ENCODE measurements around the gene DENND2C.

Gene DENND2C

DNA sequence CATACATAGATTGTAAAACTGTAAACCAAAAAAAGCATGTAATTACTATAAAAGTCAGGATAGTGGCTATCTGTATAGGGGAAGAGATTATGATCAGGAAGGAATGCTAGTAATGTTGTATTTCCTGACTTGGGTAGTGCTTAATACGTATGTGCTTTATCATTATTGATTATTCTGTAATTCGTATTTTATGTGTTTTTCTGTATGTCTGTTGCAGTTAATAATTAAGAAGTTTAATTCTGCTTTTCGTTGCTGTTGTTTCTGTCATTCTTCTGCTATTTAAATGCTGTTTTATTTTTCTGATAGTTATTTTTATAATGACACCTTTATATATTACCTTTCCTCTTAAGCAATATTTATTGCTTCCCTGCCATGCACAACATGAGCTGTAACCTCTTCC is 129.6 kb downstream of the DENND2C start:
- Histone ChIP-seq H3K4me3 (no peak overlapping the region), H3K36me3 (ENCODE audit: insufficient read depth, low read length) (no peaks in the 10 kb centered on the region), H3K9ac (ENCODE audit: insufficient read length) (no peak overlapping the region), H3K9me3 (ENCODE audit: low read depth, low read length) (no peaks in the 10 kb centered on the region), H3K27ac (no peak overlapping the region)
- DNase-seq (ENCODE audit: low read depth, low spot score) = peak; percentile 24
- TF ChIP-seq POLR2AphosphoS5 (IDR thresholded peaks at IDR 0.05; ENCODE audit: borderline replicate concordance, low read depth, low read length) (no peak), EZH2 (IDR thresholded peaks at IDR 0.05) (no peak), FOXP2 (optimal IDR thresholded peaks at IDR 0.05; ENCODE audit: control extremely low read depth, extremely low read length, insufficient read depth) (no peak)

DNA sequence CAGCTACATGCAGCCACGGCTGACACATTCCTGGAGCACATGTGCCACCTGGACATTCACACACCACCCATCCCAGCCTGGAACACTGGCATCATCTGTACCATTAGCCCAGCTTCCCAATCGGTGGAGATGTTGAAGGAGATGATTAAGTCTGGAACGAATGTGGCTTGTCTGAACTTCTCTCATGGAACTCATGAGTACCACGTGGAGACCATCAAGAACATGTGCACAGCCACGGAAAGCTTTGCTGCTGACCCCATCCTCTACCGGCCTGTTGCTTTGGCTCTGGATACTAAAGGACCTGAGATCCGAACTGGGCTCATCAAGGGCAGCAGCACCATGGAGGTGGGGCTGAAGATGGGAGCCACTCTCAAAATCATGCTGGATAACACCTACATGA is 133.8 kb downstream of the DENND2C start:
- no peak for TF ChIP-seq FOXP2 (optimal IDR thresholded peaks at IDR 0.05; ENCODE audit: control extremely low read depth, extremely low read length, insufficient read depth)
- no peak for TF ChIP-seq POLR2AphosphoS5 (IDR thresholded peaks at IDR 0.05; ENCODE audit: borderline replicate concordance, low read depth, low read length)
- TF ChIP-seq EZH2 (IDR thresholded peaks at IDR 0.05) = no peak
- Histone ChIP-seq H3K9ac (ENCODE audit: insufficient read length) (no peak overlapping the region), H3K4me3 (no peak overlapping the region), H3K27ac (no peak overlapping the region), H3K9me3 (ENCODE audit: low read depth, low read length) (no peaks in the 10 kb centered on the region), H3K36me3 (ENCODE audit: insufficient read depth, low read length) (no peaks in the 10 kb centered on the region)
- DNase-seq (ENCODE audit: low read depth, low spot score) = no peak

DNA sequence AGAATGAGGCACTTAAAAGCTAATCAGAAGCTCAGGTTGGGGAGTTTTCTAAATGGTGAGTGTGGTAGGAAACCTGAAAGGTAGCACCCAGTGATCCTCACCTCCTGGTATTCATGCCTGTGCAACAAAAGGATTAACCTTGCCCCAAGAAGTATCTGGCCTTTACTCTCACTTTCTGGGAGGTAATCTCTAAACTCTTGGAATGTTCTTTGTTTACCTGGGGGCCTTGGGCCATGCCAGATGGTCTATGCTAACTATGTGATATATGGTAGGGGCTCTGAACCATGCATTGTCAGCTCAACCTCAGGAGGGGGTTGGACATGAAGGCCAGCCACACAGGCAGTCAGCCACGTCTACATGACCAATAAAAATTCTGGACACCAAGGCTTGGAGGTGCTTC is 134.4 kb downstream of the DENND2C start:
- H3K27ac ChIP-seq = no peak overlapping the region
- no peaks in the 10 kb centered on the region for H3K9me3 ChIP-seq (ENCODE audit: low read depth, low read length)
- H3K4me3 ChIP-seq = no peak overlapping the region
- H3K36me3 ChIP-seq (ENCODE audit: insufficient read depth, low read length) = no peaks in the 10 kb centered on the region
- no peak for TF ChIP-seq FOXP2 (optimal IDR thresholded peaks at IDR 0.05; ENCODE audit: control extremely low read depth, extremely low read length, insufficient read depth)
- no peak for TF ChIP-seq EZH2 (IDR thresholded peaks at IDR 0.05)
- TF ChIP-seq POLR2AphosphoS5 (IDR thresholded peaks at IDR 0.05; ENCODE audit: borderline replicate concordance, low read depth, low read length) = no peak
- no peak for DNase-seq (ENCODE audit: low read depth, low spot score)
- H3K9ac ChIP-seq (ENCODE audit: insufficient read length) = no peak overlapping the region
